Measurements from ENCODE around the gene RPA1. TPM values are rescaled to one million over a fixed set of nuclear protein-coding genes. Genes with fewer than 3 reads are reported as not detected.
"Not testable (repeated sequence)": the region's sequence is repeated elsewhere in the genome, so short reads cannot be mapped to it uniquely, and the experiment has no call there.

Gene RPA1
- total RNA-seq, 1 donor from 2014 or later = 68.8 TPM

DNA sequence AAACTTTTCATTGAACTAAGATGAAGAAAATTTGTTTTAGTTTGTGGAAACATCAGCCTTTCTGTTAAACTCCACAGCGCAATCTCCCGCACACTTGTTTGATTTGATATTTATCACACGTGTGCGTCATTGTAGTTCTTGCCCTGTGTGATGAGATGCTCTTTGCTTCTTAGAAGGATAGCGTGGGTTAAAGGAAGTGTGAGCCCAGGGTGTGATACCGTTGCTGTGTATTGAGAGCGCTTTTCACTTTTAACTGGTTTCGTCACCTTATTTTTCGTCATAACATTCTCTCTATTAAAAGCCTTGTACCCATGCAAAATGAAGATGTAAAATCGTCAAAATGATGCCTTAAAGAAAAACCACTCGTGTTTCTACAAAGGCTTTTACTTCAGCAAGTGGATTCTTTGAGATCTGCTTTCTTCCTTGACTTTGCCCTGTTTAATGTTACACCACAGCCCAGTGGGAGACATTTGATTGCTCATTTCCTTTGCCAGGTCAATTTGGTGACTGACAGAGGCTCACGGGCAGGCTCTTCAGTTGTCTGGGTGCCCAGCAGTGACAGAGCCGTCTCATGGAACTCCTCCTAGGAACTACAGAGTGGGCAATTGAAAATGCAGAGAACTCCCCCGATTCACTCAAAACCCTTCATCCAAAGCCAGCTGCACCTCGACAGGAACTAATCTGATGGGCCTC, 61.1 kb downstream of the RPA1 start:
- Mint-ChIP-seq H3K4me3 (ENCODE audit: unreplicated experiment) (no peak overlapping the region), H3K4me1 (ENCODE audit: low read depth, unreplicated experiment) (no peaks in the 10 kb centered on the region), H3K36me3 (ENCODE audit: low read depth, unreplicated experiment) (peaks cover 20% of the 10 kb centered on the region), H3K27me3 (ENCODE audit: low read depth, unreplicated experiment) (no peaks in the 10 kb centered on the region), H3K9me3 (ENCODE audit: unreplicated experiment) (peaks cover 4% of the 10 kb centered on the region), H3K27ac (ENCODE audit: unreplicated experiment) (no peak overlapping the region)
- peaks cover 1% of the 10 kb centered on the region for H4K20me1 ChIP-seq (ENCODE audit: insufficient read depth, low read length)
- no peak overlapping the region for H3K27ac ChIP-seq (ENCODE audit: low read depth, low read length)
- H3K4me1 ChIP-seq (ENCODE audit: insufficient read depth, low read length) = no peaks in the 10 kb centered on the region
- DNase-seq (ENCODE audit: low read depth) (no peak), FAIRE-seq (no peak)
- no peak overlapping the region for H3K9ac ChIP-seq (ENCODE audit: low read length)
- H3K79me2 ChIP-seq (ENCODE audit: insufficient read depth, low read length) = no peaks in the 10 kb centered on the region
- H3K36me3 ChIP-seq (ENCODE audit: insufficient read depth, low read length) = peaks cover 29% of the 10 kb centered on the region
- H3K4me2 ChIP-seq (ENCODE audit: low read length) = no peak overlapping the region
- H3K4me3 ChIP-seq (ENCODE audit: insufficient read depth, low read depth, low read length) = no peak overlapping the region
- peaks cover 2% of the 10 kb centered on the region for H3K9me3 ChIP-seq (ENCODE audit: insufficient read depth, low read depth, low read length)
- no peaks in the 10 kb centered on the region for H3K27me3 ChIP-seq (ENCODE audit: insufficient read depth, low read length)
- TF ChIP-seq, protein P1, sequence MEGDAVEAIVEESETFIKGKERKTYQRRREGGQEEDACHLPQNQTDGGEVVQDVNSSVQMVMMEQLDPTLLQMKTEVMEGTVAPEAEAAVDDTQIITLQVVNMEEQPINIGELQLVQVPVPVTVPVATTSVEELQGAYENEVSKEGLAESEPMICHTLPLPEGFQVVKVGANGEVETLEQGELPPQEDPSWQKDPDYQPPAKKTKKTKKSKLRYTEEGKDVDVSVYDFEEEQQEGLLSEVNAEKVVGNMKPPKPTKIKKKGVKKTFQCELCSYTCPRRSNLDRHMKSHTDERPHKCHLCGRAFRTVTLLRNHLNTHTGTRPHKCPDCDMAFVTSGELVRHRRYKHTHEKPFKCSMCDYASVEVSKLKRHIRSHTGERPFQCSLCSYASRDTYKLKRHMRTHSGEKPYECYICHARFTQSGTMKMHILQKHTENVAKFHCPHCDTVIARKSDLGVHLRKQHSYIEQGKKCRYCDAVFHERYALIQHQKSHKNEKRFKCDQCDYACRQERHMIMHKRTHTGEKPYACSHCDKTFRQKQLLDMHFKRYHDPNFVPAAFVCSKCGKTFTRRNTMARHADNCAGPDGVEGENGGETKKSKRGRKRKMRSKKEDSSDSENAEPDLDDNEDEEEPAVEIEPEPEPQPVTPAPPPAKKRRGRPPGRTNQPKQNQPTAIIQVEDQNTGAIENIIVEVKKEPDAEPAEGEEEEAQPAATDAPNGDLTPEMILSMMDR (IDR thresholded peaks at IDR 0.05; ENCODE audit: insufficient read depth, low read depth, low read length) = no peak
- no peak for TF ChIP-seq EZH2 (IDR thresholded peaks at IDR 0.05; ENCODE audit: insufficient read depth, low read length)
- no peak overlapping the region for H2AFZ ChIP-seq (ENCODE audit: low read depth, low read length)

DNA sequence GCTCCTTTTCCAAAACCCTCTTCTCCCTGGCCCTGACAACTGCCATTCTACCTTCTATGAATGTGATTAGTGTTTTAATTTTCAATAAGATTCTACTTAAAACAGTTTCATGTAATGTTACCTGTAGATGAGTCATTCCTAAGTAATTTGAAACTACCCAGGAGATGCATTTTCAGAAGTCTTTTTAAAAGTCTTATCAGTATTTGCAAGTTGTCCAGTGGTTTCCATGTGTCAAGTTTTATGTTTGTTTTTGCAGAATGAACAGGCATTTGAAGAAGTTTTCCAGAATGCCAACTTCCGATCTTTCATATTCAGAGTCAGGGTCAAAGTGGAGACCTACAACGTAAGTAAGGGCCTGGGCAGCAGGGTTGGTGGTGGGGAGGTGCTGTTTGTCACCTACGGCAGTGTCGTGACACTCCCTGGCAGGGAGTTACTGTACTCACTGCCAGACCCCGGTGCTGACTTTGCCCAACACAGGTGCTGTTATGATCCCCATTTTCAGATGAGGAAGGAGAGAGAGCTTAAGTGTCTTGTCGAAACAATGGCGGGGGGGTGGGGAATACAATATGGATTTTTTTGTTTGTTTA, 65.0 kb downstream of the RPA1 start:
- Mint-ChIP-seq H3K27ac (ENCODE audit: unreplicated experiment) (no peak overlapping the region), H3K4me1 (ENCODE audit: low read depth, unreplicated experiment) (no peaks in the 10 kb centered on the region), H3K27me3 (ENCODE audit: low read depth, unreplicated experiment) (no peaks in the 10 kb centered on the region), H3K36me3 (ENCODE audit: low read depth, unreplicated experiment) (peaks cover 25% of the 10 kb centered on the region), H3K4me3 (ENCODE audit: unreplicated experiment) (no peak overlapping the region), H3K9me3 (ENCODE audit: unreplicated experiment) (no peaks in the 10 kb centered on the region)
- Histone ChIP-seq H3K27ac (ENCODE audit: low read depth, low read length) (no peak overlapping the region), H2AFZ (ENCODE audit: low read depth, low read length) (no peak overlapping the region), H3K4me3 (ENCODE audit: insufficient read depth, low read depth, low read length) (no peak overlapping the region), H3K9ac (ENCODE audit: low read length) (no peak overlapping the region), H3K9me3 (ENCODE audit: insufficient read depth, low read depth, low read length) (no peaks in the 10 kb centered on the region), H3K4me1 (ENCODE audit: insufficient read depth, low read length) (no peaks in the 10 kb centered on the region), H3K4me2 (ENCODE audit: low read length) (no peak overlapping the region), H4K20me1 (ENCODE audit: insufficient read depth, low read length) (peaks cover 14% of the 10 kb centered on the region), H3K79me2 (ENCODE audit: insufficient read depth, low read length) (no peaks in the 10 kb centered on the region), H3K36me3 (ENCODE audit: insufficient read depth, low read length) (peaks cover 31% of the 10 kb centered on the region), H3K27me3 (ENCODE audit: insufficient read depth, low read length) (no peaks in the 10 kb centered on the region)
- DNase-seq (ENCODE audit: low read depth) = no peak
- peak; percentile 32 for FAIRE-seq
- TF ChIP-seq, protein P1 (IDR thresholded peaks at IDR 0.05; ENCODE audit: insufficient read depth, low read depth, low read length) = no peak
- no peak for TF ChIP-seq EZH2 (IDR thresholded peaks at IDR 0.05; ENCODE audit: insufficient read depth, low read length)

DNA sequence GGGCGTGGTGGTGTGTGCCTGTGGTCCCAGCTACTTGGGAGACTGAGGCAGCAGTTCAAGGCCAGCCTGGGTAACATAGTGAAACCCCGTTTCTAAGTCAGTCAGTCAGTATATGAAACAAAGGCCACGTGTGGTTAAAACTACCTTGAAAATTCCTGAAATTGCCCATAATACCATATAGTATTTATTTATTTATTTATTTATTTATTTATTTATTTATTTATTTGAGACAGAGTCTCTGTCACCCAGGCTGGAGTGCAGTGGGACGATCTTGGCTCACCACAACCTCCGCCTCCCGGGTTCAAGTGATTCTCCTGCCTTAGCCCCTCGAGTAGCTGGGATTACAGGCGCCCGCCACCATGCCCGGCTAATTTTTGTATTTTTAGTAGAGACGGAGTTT, 65.7 kb downstream of the RPA1 start:
- not testable (repeated sequence) for FAIRE-seq; H3K4me2 ChIP-seq (ENCODE audit: low read length); H3K4me1 ChIP-seq (ENCODE audit: insufficient read depth, low read length); H3K79me2 ChIP-seq (ENCODE audit: insufficient read depth, low read length); H3K9ac ChIP-seq (ENCODE audit: low read length); H3K4me3 Mint-ChIP-seq (ENCODE audit: unreplicated experiment); H3K4me3 ChIP-seq (ENCODE audit: insufficient read depth, low read depth, low read length); H3K9me3 Mint-ChIP-seq (ENCODE audit: unreplicated experiment); H3K27me3 ChIP-seq (ENCODE audit: insufficient read depth, low read length); H3K27ac Mint-ChIP-seq (ENCODE audit: unreplicated experiment); DNase-seq (ENCODE audit: low read depth); H3K27me3 Mint-ChIP-seq (ENCODE audit: low read depth, unreplicated experiment); H3K9me3 ChIP-seq (ENCODE audit: insufficient read depth, low read depth, low read length); H2AFZ ChIP-seq (ENCODE audit: low read depth, low read length); H3K27ac ChIP-seq (ENCODE audit: low read depth, low read length); H3K4me1 Mint-ChIP-seq (ENCODE audit: low read depth, unreplicated experiment)
- peaks cover 26% of the 10 kb centered on the region for H3K36me3 Mint-ChIP-seq (ENCODE audit: low read depth, unreplicated experiment)
- H3K36me3 ChIP-seq (ENCODE audit: insufficient read depth, low read length) = peaks cover 31% of the 10 kb centered on the region
- H4K20me1 ChIP-seq (ENCODE audit: insufficient read depth, low read length) = peaks cover 14% of the 10 kb centered on the region

Measured in astrocyte (in vitro differentiated cells and primary cell).